ENCODE measurements around the gene WNK3.
"Not testable (repeated sequence)": the region's sequence is repeated elsewhere in the genome, so short reads cannot be mapped to it uniquely, and the experiment has no call there.

Gene WNK3

DNA sequence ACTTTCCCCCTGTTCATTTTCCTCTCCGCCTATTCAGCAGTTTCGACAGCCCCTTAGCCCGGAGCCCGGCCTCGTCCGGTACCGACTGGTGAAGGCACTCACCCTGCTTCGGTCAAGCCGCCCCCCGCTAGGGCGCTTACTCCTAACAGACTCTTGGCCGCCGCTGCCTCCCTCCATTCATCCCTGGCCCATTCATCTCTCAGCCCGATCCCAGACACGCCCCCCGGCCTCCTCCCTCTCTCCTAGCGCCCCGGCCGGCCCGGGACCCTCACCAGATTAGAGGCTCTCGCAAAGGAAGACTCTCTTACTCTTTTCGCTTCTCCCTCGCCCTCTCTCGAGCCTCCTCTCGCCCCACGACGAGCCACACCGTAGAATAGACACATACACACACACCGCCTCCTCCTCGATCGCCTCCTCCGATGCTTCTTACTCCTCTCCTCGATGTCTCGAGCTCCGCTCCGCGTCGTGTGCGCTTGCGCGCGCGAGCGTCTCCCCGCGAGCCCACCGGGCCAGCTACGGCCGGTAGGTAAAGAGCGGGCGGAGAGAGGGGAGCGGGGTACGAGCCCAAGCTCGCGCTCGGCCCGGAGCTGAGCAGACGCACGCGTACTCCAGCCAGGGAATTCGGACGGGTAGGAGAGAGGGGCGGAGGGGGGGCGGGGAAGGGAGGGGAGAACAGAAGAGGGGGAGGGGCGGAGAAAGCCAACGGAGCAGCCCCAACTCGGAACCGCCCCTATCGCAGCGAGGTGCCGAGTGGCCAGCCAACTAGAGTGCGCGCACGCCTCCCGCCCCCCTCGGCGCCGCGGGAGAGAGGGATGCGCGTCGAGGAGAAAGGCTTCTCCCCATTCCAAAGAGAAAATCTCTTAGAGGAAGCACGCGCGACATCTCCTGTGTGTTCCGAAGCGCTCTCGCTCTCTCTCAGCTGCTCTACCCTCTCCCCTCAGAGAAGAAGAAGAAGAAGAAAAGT, at the start of gene WNK3:
Gene WNK3, minus strand, starts transcription at position 633 of the 964 bp plus-strand sequence.
- DNase-seq (ENCODE audit: low read depth in 2 of 2) = peak; percentile 23 to 30

DNA sequence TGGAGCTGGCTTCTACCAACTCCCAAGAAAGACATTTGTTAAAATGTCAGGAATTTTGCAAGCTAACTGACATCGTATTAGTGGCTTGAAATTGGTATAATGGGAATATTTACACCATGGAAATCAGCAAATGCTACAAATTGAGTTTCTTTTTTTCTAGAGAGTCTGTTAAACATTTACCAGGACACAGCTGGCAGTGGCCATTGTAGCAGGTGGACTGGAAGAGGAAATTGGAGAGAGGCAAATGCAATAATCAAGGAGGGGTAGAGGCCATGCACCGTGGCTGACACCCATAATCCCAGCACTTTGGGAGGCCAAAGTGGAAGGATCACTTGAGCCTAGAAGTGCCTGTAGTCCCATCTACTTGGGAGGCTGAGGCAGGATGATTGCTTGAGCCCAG, 49.4 kb upstream of the WNK3 start:
- DNase-seq (ENCODE audit: low read depth in 2 of 2) = no peak

- no peak for DNase-seq (ENCODE audit: low read depth in 2 of 2)
These were observed 39.3 kb upstream of the WNK3 start for GRCh38 chrX:54397113-54397512.

GRCh38 chrX:54386314-54386713, 28.5 kb upstream of the WNK3 start:
- no peak for DNase-seq (ENCODE audit: low read depth in 2 of 2)

DNA sequence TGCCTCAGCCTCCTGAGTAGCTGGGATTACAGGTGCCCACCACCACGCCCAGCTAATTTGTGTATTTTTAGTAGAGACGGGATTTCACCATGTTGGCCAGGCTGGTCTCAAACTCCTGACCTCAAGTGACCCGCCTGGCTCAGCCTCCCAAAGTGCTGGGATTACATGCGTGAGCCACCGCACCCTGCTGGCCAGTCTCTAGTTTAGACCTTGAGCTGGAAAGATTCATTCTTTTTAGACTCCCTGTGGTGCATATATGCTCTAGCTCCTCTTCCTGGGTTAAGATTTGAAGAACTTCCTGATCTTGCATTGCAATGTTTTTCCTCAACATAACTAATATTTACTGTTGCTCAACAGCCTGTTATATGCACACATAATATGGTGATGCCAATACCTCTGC, 26.8 kb upstream of the WNK3 start:
- DNase-seq (ENCODE audit: low read depth in 2 of 2) = not testable (repeated sequence)

DNA sequence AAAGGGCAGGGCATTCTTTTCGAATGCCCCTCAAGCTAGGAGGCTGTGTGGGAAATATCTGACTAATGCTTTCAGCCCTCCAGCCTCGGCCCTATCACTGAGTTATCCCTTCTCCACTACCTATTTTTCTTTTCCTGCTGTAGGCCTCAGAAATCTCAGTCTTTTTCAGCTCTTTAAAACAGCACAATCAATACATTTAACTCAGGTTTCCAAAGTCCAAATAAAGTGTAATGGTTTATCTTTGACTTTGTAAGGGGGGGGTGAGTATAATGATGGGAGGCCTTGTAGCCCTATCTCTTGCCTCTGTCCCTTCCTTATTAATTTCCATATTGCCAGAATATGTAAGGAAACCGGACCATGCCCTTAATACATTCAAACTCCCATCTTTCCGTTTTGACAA, 1.6 kb upstream of the WNK3 start:
- DNase-seq (ENCODE audit: low read depth in 2 of 2) = no peak

GRCh38 chrX:54358424-54359211, 772 bp upstream of the WNK3 start:
- DNase-seq (ENCODE audit: low read depth in 2 of 2) = peak; percentile 21 to 34

GRCh38 chrX:54352677-54353076, 5.2 kb downstream of the WNK3 start:
- DNase-seq (ENCODE audit: low read depth in 2 of 2) = no peak

DNA sequence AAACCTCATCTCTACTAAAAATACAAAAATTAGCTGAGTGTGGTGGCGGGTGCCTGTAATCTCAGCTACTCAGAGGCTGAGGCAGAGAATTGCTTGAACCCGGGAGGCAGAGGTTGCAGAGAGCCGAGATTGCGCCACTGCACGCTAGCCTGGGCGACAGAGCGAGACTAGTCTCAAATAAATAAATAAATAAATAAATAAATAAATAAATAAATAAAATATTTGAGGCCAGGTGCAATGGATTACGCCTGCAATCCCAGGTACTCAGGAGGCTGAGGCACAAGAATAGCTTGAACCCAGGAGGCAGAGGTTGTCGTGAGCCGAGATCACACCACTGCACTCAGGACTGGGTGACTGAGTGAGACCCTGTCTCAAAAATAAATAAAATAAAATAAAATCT, 20.5 kb downstream of the WNK3 start:
- not testable (repeated sequence) for DNase-seq (ENCODE audit: low read depth in 2 of 2)

DNA sequence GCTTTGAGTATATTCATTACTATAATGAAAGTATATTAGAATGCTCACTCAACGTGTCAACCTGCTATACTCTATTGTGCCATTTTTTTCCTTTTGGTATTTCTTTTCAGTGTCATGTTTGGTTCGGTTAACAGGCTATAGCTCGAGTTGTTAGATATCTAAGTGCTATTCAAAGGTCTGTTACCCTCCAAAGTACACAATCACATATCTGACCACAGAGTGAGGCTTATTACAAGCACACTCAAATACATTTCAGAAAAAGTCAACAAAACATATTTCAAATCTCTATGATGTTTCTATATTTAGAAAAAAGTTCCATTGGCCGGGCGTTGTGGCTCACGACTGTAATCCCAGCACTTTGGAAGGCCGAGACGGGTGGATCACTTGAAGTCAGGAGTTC, 32.8 kb downstream of the WNK3 start:
- no peak for DNase-seq (ENCODE audit: low read depth in 2 of 2)

DNA sequence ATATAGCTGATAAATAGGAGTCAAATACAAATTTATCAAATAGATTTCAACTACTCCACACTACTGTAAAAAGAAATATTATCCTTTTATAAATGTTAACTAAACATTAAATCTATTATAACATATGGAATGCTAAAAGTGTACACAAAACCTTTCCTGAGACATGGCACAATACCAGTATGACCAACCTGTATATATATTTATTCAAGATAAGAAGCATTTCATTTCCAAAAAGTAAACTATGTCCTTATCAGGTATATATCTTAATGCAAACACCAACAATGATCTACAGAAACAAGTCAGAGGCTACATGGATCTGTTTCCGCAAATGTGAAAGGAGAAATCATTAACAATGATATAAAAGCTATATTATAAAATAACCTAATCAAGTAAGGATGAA, 37.8 kb downstream of the WNK3 start:
- DNase-seq (ENCODE audit: low read depth in 2 of 2) = no peak

- DNase-seq (ENCODE audit: low read depth in 2 of 2) = no peak
These were observed 51.5 kb downstream of the WNK3 start for GRCh38 chrX:54306379-54306778.

DNA sequence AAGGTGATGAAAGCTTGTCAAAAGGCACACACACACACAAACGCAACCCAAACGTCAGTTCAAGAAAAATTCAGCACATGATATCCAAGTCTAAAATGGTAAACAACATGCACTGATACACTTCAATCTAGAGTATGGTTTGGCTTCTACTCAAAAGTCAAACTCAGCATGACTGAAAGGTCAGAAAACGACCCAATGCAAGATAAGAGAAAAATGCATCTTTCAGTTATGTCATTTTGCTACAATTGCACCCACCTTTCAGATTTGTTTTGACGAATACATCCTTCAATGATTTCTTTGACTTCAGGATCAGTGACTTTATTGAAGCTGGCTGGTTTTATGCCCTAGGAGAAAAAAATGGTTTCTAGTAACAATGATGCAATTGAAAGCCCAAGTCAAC, 56.3 kb downstream of the WNK3 start:
- DNase-seq (ENCODE audit: low read depth in 2 of 2) = no peak

DNA sequence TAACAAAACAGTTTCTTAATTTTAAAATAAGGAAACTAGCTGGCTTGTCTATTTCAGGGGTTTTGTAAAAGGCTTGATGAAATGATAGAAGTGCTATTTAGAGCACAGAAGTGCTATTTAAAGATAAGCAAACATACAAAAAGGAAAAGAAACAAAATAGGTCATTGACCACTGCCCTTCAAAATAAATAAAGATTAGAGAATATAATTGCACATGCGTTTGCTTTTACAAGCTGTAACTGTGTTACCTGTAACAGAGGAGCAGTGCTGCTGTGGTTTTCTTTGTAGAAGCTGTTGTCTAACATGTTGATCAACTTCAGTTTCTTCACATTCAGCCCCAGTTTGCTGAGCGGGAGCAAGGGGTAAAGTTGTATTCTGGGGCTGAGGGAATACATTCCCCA, 63.5 kb downstream of the WNK3 start:
- no peak for DNase-seq (ENCODE audit: low read depth in 2 of 2)

DNA sequence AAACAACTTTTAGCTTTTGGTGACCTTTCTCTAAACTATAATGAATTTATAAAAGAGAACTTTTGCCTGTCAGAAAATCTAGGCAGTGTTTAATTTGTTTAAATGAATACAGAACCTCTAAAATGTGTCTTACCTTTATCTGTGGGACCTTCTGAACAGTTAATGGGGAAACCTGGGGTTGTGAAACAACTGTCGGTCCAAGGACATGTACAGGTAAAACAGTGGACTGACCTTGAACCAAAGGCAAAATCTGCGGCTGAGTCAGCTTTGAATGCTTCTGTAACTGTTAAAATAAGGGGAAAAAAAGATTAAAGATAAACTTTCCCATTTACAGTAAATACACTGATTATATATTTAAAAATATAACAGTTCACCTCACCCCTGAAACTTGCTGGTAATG, 65.1 kb downstream of the WNK3 start:
- no peak for DNase-seq (ENCODE audit: low read depth in 2 of 2)

DNA sequence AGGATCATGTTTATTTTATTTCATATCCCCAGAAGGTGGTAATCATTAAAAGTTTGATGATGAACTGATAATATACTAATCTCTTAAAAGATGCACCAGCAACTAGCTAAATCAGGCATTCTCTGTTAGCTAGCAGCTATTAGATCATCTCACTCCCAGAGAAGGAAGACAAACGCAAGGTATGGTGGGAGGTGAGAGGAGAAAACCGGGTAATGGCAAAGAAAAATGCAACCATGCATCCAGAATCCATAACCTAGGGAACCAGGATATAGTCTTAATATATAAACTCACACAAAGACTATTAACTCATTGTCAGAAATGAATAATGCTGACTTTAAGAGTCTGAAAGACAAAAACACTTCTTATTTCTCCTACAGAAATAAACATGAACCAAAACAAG, 66.1 kb downstream of the WNK3 start:
- DNase-seq (ENCODE audit: low read depth in 2 of 2) = no peak

DNA sequence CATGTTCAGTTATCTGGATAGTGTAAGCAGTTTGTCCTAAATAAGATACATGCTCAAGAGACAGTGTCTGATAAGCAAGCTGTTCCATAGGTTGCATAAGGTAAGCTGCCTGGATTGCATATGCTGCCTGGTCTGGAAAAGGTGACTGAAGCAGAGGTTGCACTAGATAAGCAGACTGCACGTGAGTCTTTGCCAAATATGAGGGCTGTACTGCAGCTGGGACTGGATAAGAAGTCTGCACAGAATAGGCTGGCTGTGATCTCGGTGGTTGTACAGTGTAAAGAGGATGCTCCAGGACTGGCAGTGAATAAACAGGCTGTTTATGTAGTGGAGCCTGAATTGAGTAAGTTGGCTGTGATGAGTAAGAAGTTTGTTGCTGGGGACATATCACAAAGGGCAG, 68.9 kb downstream of the WNK3 start:
- DNase-seq (ENCODE audit: low read depth in 2 of 2) = no peak

DNA sequence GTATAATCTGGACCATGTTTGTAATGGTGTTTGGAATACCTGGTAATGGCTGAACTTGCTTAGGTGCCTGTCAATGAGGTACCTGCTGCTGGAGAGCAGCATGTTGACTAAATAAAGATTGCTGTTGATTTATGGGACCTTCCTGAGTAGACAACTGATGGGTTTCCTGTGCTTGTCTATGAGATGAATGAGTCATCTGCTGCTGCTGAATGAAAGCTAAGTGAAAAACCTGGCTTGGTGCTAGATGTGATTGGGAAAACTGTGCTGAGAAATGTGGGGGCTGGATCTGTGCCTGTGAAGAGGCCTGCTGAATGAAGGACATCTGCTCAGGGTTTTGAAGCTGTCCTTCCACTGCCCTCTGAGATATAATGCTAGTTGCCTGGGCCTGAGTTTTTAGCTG, 69.6 kb downstream of the WNK3 start:
- no peak for DNase-seq (ENCODE audit: low read depth in 2 of 2)

DNA sequence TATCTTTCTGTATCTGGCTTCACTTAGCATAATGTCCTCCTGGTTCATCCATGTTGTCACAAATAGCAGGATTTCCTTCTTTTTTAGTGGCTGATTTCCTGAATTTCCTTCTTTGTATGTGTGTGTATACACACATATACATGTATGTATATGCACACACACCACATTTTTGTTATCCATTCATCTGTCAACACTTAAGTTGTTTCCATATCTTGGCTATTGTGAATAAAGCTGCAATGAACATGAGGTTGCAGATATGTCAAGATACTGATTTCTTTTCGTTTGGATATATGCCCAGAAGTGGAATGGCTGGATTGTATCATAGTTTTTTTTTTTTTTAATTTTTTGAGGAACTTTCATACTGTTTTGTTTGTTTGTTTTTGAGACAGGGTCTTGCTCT, 76.2 kb downstream of the WNK3 start:
- no peak for DNase-seq (ENCODE audit: low read depth in 2 of 2)

DNA sequence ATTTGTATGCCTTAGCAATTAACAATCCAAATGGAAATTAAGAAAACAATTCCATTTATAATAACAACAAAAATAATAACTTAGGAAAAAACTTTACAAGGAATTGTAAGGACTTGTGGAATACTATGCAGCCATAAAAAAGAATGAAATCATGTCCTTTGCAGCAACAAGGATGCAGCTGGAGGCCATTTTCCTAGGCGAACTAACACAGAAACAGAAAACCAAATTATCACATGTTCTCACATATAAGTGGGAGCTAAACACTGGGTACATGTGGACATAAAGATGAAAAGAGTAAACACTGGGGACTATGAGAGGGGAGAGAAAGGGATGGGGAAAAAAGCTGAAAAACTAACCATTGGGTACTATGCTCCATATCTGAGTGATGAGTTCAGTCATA, 77.4 kb downstream of the WNK3 start:
- no peak for DNase-seq (ENCODE audit: low read depth in 2 of 2)

DNA sequence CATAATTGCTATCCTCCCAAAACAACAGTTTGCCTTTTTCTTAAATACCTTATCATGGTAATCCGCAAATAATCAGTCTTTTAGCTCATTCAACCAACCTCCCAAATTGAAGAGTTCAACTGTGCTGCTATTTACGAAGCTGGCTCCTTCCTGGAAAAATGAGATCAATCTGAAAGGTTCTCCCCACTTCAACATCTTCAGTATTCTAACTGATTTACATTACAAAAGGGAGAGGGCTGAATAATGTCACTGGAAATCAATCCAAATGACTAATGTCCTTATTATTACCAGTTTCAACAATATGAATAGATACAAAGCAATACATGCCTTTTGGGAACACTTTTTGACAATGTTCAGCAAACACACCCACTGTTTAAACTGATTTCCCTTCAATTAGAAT, 86.2 kb downstream of the WNK3 start:
- no peak for DNase-seq (ENCODE audit: low read depth in 2 of 2)

DNA sequence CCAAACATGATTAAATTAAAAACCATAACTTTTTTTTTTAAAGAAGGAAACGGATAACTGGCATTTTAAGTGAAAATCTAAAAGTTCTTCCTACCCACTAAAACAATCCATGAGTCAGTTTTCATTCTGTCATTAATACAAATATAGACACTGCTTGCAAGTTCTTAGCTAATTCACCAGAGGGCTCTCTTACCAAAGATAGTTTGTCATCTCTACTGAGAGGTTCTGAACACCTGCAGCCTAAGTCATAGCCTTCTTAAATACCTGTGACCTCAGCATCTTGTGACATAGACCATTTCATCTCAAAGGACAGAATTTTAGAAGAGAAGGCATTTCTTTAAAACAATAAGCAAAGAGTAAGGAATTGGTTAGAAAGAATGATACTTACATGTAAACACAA, 109.5 kb downstream of the WNK3 start:
- no peak for DNase-seq (ENCODE audit: low read depth in 2 of 2)

DNA sequence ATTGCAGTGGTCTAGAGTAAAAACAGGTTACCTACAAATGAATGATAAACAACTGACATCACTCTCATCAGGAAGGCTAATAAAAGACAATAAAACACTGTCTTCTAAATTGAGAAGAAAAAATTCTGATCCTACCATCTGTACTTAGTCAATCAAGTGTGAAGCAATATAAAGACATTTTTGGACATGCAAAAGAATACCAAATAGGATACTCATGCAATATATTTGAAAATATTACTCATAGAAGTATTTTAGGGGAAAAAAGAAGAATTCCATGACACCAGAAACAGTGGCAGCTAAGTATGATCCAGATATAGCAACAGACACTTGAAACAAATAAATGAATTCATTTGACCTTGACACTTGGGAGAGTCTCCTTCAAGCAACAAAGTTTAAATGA, 111.0 kb downstream of the WNK3 start:
- no peak for DNase-seq (ENCODE audit: low read depth in 2 of 2)
